ENCODE data around the gene WFDC5.

The WFDC5 gene

GRCh38 chr20:45094864-45095574 is 20.0 kb downstream of the WFDC5 start:
- TF ChIP-seq CTCF (conservative IDR thresholded peaks at IDR 0.05): no peak
- TF ChIP-seq ZFX (IDR thresholded peaks at IDR 0.05): no peak
- H3K27ac ChIP-seq: no peak overlapping the region; the same call in 1 of the 2 replicates

GRCh38 chr20:45094201-45094600 is 20.8 kb downstream of the WFDC5 start:
- TF ChIP-seq ZFX (IDR thresholded peaks at IDR 0.05): no peak
- TF ChIP-seq CTCF (conservative IDR thresholded peaks at IDR 0.05): no peak
- no peak overlapping the region for H3K27ac ChIP-seq

- TF ChIP-seq ZFX (IDR thresholded peaks at IDR 0.05) (no peak), CTCF (conservative IDR thresholded peaks at IDR 0.05) (no peak)
- H3K27ac ChIP-seq: no peak overlapping the region
Measured at GRCh38 chr20:45092898-45093297, 22.1 kb downstream of the WFDC5 start.

- no peak for TF ChIP-seq CTCF (conservative IDR thresholded peaks at IDR 0.05)
- TF ChIP-seq ZFX (IDR thresholded peaks at IDR 0.05): no peak
Measured at GRCh38 chr20:45091366-45091765, 23.6 kb downstream of the WFDC5 start.

GRCh38 chr20:45090481-45090880 is 24.5 kb downstream of the WFDC5 start:
- no peak overlapping the region for H3K27ac ChIP-seq
- no peak for TF ChIP-seq ZFX (IDR thresholded peaks at IDR 0.05)
- no peak for TF ChIP-seq CTCF (conservative IDR thresholded peaks at IDR 0.05)

More at GRCh38 chr20:45091366-45091765, 23.6 kb downstream of the WFDC5 start:
- no peak overlapping the region for H3K27ac ChIP-seq

- TF ChIP-seq CTCF (conservative IDR thresholded peaks at IDR 0.05) (no peak), ZFX (IDR thresholded peaks at IDR 0.05) (no peak)
- H3K27ac ChIP-seq: no peak overlapping the region
Measured at GRCh38 chr20:45088247-45088646, 26.7 kb downstream of the WFDC5 start.

- H3K27ac ChIP-seq: no peak overlapping the region
- TF ChIP-seq CTCF (conservative IDR thresholded peaks at IDR 0.05): no peak
- TF ChIP-seq ZFX (IDR thresholded peaks at IDR 0.05): no peak
Measured at GRCh38 chr20:45087814-45088213, 27.2 kb downstream of the WFDC5 start.

Data from C4-2B (cell line).